ENCODE data around the gene TUSC2. TPM values are rescaled to one million over a fixed set of nuclear protein-coding genes. Genes with fewer than 3 reads are reported as not detected.

TUSC2 gene
- total and polyA plus RNA-seq, 10 of the 15 experiments (the other 5 are each of a cell fraction or from before 2014, with no cell fraction given): 4.0 to 73.8 (median 34.3) TPM

- Histone ChIP-seq H3K27ac (ENCODE audit: control insufficient read depth, insufficient read depth) (no peak overlapping the region), H3K79me2 (ENCODE audit: control insufficient read depth, insufficient read depth, low read length) (peaks cover 21% of the 10 kb centered on the region), H3K4me1 (ENCODE audit: control insufficient read depth, insufficient read depth, low read length) (peaks cover 3% of the 10 kb centered on the region; the same call in 1 of the 2 replicates), H3K36me3 (ENCODE audit: control insufficient read depth in 2 of 2, insufficient read depth in 2 of 2, low read length in 1 of 2) (peaks cover 0 to 28% of the 10 kb centered on the region in 2 experiments; a peak in 3 of 4 replicates), H3K4me2 (ENCODE audit: control insufficient read depth, insufficient read depth) (no peak overlapping the region), H4K20me1 (ENCODE audit: control insufficient read depth, insufficient read depth) (no peaks in the 10 kb centered on the region), H2AFZ (ENCODE audit: control insufficient read depth, low read depth, low read length) (no peak overlapping the region), H3K9ac (ENCODE audit: control insufficient read depth, insufficient read depth, low read length) (no peak overlapping the region), H3K27me3 (replicated peaks in 1 of 2; ENCODE audit: control insufficient read depth in 2 of 2, insufficient read depth in 2 of 2, low read length in 1 of 2) (no peaks in the 10 kb centered on the region), H3K4me3 (no peak overlapping the region), H3K9me3 (replicated peaks; ENCODE audit: control insufficient read depth, insufficient read depth, low read length) (no peaks in the 10 kb centered on the region)
- WGBS (ENCODE audit: insufficient coverage, insufficient replicate concordance, low lambda C conversion rate, missing lambda C conversion rate): 95% methylated on average over 23 of the region's 23 CpGs
- BruUV-seq (replicated peaks): no TSS peak
- ChIA-PET RAD21 (ENCODE audit: unreplicated experiment) (no interaction called here), SMC1A (ENCODE audit: uncharacterized antibody, unreplicated experiment) (no interaction called here), CTCF (interaction anchor here (1.1 kb wide), 1 partner anchor 14 kb away, joined by 4 read pairs; no protein-coding TSS in a partner anchor), POLR2A (no interaction called here)
- TF ChIP-seq FOXK2 (IDR thresholded peaks at IDR 0.05): no peak
- DNase-seq (ENCODE audit: low read depth, low spot score): no peak
- intact Hi-C loops (cut with micrococcal nuclease; ENCODE audit: unreplicated experiment): no loop called here
- no peak for ATAC-seq
- in situ Hi-C loops (cut with MboI): no loop called here
- FAIRE-seq: no peak
Measured at GRCh38 chr3:50288387-50289007, 39.5 kb downstream of the TUSC2 start.

DNA sequence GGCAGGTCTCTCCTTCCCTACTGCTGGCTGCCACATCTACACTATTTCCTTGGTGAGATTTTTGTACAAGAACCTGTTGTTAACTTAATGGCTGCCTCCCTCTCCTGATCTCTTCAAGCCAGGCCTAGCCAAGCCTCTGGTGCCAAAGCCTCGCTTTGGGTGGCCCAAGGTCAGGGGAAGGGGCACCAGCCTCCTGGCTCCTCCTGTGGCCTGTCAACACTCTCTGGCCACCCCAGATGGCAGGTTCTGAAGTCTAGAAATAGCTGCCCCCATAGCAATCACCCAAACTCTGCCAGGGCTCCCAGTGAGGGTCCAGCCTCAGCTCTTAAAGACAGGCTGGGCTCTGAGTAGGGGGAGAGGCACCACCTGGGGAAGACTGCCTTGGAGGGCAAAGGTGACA is 40.8 kb downstream of the TUSC2 start:
- H3K27ac ChIP-seq (ENCODE audit: control insufficient read depth, insufficient read depth): no peak overlapping the region
- no peaks in the 10 kb centered on the region for H3K9me3 ChIP-seq (replicated peaks; ENCODE audit: control insufficient read depth, insufficient read depth, low read length)
- 94% methylated on average over 1 of the region's 1 CpG for WGBS (ENCODE audit: insufficient coverage, insufficient replicate concordance, low lambda C conversion rate, missing lambda C conversion rate)
- no peak overlapping the region for H2AFZ ChIP-seq (ENCODE audit: control insufficient read depth, low read depth, low read length)
- ChIA-PET POLR2A (no interaction called here), RAD21 (ENCODE audit: unreplicated experiment) (no interaction called here), SMC1A (ENCODE audit: uncharacterized antibody, unreplicated experiment) (no interaction called here), CTCF (no interaction called here)
- H3K27me3 ChIP-seq (replicated peaks in 1 of 2; ENCODE audit: control insufficient read depth in 2 of 2, insufficient read depth in 2 of 2, low read length in 1 of 2): no peaks in the 10 kb centered on the region
- H3K4me2 ChIP-seq (ENCODE audit: control insufficient read depth, insufficient read depth): no peak overlapping the region
- FAIRE-seq (no peak), ATAC-seq (no peak), DNase-seq (ENCODE audit: low read depth, low spot score) (no peak)
- H3K4me3 ChIP-seq: no peak overlapping the region
- H3K4me1 ChIP-seq (ENCODE audit: control insufficient read depth, insufficient read depth, low read length): peaks cover 3% of the 10 kb centered on the region; the same call in 1 of the 2 replicates
- H3K79me2 ChIP-seq (ENCODE audit: control insufficient read depth, insufficient read depth, low read length): peaks cover 21% of the 10 kb centered on the region
- intact Hi-C loops (cut with micrococcal nuclease; ENCODE audit: unreplicated experiment) (no loop called here), in situ Hi-C loops (cut with MboI) (no loop called here)
- no peak overlapping the region for H3K9ac ChIP-seq (ENCODE audit: control insufficient read depth, insufficient read depth, low read length)
- H4K20me1 ChIP-seq (ENCODE audit: control insufficient read depth, insufficient read depth): no peaks in the 10 kb centered on the region
- BruUV-seq (replicated peaks): no TSS peak
- peaks cover 0 to 28% of the 10 kb centered on the region in 2 experiments; a peak in 3 of 4 replicates for H3K36me3 ChIP-seq (ENCODE audit: control insufficient read depth in 2 of 2, insufficient read depth in 2 of 2, low read length in 1 of 2)
- TF ChIP-seq, protein P1, sequence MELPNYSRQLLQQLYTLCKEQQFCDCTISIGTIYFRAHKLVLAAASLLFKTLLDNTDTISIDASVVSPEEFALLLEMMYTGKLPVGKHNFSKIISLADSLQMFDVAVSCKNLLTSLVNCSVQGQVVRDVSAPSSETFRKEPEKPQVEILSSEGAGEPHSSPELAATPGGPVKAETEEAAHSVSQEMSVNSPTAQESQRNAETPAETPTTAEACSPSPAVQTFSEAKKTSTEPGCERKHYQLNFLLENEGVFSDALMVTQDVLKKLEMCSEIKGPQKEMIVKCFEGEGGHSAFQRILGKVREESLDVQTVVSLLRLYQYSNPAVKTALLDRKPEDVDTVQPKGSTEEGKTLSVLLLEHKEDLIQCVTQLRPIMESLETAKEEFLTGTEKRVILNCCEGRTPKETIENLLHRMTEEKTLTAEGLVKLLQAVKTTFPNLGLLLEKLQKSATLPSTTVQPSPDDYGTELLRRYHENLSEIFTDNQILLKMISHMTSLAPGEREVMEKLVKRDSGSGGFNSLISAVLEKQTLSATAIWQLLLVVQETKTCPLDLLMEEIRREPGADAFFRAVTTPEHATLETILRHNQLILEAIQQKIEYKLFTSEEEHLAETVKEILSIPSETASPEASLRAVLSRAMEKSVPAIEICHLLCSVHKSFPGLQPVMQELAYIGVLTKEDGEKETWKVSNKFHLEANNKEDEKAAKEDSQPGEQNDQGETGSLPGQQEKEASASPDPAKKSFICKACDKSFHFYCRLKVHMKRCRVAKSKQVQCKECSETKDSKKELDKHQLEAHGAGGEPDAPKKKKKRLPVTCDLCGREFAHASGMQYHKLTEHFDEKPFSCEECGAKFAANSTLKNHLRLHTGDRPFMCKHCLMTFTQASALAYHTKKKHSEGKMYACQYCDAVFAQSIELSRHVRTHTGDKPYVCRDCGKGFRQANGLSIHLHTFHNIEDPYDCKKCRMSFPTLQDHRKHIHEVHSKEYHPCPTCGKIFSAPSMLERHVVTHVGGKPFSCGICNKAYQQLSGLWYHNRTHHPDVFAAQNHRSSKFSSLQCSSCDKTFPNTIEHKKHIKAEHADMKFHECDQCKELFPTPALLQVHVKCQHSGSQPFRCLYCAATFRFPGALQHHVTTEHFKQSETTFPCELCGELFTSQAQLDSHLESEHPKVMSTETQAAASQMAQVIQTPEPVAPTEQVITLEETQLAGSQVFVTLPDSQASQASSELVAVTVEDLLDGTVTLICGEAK (IDR thresholded peaks at IDR 0.05; ENCODE audit: borderline replicate concordance): no peak
- TF ChIP-seq CREM (IDR thresholded peaks at IDR 0.05; ENCODE audit: low read depth) (no peak), SIX5 (IDR thresholded peaks at IDR 0.05; ENCODE audit: low read depth, low read length, severe bottlenecking) (no peak), NR2F1 (conservative IDR thresholded peaks at IDR 0.05) (no peak), SMAD1 (IDR thresholded peaks at IDR 0.05; ENCODE audit: low read depth, partially characterized antibody) (no peak), YY1 (IDR thresholded peaks at IDR 0.05; ENCODE audit: low read depth, low read length) (no peak), KAT2A (conservative IDR thresholded peaks at IDR 0.05; ENCODE audit: control insufficient read depth, low read depth, low read length) (no peak), E2F4 (IDR thresholded peaks at IDR 0.05; ENCODE audit: low read depth, low read length) (no peak), STAT1 (conservative IDR thresholded peaks at IDR 0.05) (no peak), RAD51 (IDR thresholded peaks at IDR 0.05) (no peak)
- TF ChIP-seq, protein P2, sequence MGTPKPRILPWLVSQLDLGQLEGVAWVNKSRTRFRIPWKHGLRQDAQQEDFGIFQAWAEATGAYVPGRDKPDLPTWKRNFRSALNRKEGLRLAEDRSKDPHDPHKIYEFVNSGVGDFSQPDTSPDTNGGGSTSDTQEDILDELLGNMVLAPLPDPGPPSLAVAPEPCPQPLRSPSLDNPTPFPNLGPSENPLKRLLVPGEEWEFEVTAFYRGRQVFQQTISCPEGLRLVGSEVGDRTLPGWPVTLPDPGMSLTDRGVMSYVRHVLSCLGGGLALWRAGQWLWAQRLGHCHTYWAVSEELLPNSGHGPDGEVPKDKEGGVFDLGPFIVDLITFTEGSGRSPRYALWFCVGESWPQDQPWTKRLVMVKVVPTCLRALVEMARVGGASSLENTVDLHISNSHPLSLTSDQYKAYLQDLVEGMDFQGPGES (IDR thresholded peaks at IDR 0.05): no peak
